Amniotic epithelial cell (primary cell): ENCODE measurements around the gene PURA.

Source experiments
- DNase-seq: peaks from one replicate; pipeline ENCODE4 v3.0.0-alpha.2; 2010; ENCODE audit warnings: low read depth

PURA gene

DNA sequence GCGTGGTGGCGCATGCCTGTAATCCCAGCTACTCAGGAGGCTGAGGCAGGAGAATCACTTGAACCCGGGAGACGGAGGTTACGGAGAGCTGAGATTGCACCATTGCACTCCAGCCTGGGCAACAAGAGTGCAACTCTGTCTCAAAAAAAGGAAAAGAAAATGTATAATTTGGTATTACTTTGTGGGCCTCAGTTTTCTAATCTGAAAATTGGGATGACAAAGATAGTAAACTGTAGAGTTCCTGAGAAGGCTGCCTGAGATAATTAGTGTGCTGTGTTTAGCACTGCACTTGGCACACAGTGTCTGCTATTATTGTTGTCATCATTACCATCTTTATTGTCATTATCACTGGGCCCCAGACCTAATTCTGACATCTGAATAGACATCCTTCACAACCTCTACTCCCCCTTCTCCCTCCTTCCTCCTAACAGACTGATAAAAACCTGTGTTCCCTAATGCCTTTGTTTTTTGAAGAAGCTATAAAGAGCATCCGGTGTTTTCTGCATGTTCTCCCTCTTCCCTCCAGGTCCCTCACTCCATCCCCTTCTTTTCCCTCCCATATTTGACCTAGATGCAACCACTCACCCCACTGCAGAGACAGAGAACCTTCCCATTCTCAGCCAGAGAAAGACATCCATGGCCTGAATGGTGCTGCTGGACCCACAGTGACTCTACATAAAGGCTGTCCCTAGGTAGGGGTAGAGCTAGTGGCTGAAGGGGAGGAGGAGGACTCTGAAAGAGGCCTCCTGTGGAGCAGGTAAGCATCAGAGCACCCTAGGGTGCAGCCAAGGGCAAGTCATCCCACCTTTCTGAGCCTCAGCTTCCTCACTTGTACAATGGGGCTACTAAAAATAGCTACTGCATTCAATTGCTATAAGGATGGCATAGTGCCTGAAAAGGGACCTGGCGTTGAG lies 45.4 kb downstream of the PURA start:
- no peak for DNase-seq

GRCh38 chr5:140162275-140162674 lies 48.4 kb downstream of the PURA start:
- DNase-seq, result no peak

- DNase-seq, result no peak
Observed at GRCh38 chr5:140162781-140163180, 48.9 kb downstream of the PURA start.

GRCh38 chr5:140165101-140165922 lies 51.4 kb downstream of the PURA start:
- DNase-seq, result no peak

DNA sequence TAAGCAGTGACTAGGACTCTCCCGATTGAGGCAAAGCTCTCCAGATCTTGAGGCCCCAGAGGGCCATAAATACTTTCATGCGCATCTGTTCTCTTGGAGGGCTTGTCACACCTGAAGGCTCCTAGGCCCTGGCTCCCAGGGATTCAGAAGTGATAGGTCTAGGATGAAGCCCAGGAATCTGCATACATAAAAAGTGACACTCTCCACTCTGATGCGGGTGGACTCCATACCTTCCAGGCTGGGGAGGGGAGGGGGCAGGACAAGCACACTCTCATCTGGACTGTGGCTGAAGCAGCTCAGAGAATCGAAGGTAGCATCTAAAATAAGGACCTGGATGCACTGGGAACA lies 52.0 kb downstream of the PURA start:
- DNase-seq, result no peak

DNA sequence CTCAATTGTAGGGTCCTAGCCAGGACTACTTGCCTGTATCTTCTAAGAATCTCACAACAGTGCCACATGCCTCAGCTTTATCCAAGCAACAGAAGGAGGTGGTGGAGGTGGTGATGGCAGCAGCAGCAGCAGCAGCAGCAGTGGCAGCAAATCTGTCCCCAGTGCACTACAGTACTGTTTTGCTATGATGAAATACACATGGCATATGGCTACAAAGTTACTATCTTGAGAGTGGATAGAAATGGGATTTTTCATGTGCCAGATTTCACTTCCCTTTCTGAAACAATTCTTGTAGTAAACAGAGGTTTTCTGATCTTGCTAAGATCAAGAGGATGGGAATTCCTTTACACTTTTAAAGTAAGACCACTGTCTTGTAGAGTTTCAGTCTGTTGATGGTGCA lies 53.0 kb downstream of the PURA start:
- DNase-seq, result no peak

DNA sequence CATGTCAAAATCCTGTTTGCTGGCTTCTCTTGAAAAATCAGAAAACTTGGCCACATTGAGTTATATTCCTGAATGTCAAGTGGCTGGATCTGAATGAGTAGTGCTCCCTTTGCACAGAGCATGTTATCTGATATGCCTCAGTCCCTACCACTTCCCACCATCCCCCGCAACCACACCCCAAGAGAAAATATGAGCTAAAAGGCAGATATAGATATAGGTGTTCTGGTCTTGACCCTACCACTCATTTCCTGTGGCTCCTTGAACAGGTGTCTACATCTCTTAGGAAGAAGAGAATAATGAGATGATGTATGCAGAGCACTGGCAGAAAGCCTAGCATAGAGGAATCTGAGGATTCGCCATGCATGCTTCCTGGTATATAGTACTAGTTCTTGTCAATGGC lies 54.5 kb downstream of the PURA start:
- DNase-seq, result no peak

DNA sequence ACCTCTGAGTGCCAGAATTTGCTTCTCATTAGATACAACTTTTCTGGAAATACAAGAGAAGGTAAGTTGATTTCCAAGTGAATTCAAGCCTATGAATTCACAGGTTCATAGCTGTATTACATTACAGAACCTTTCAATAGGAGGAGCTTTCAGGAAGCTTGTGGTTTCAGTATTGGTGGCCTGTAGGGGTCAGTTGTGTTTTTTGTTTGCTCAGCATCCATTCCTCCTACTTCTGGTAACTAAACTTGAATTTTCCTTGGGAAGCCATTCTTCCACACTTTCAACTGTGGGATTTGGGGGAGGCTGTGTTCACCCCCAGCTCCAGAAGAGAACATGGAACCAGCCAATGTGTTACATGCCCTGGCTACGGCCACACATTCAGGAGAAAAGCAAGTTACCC lies 55.5 kb downstream of the PURA start:
- DNase-seq, result peak; percentile 12

GRCh38 chr5:140172483-140172882 lies 58.6 kb downstream of the PURA start:
- DNase-seq, result no peak

GRCh38 chr5:140174014-140174413 lies 60.1 kb downstream of the PURA start:
- no peak for DNase-seq

- DNase-seq, result peak; percentile 90
Observed at GRCh38 chr5:140174465-140175366, 60.8 kb downstream of the PURA start, which contains the start of gene CYSTM1. Gene CYSTM1 (plus strand): TSS chr5:140175188. CDS start chr5:140194466, 19,278 bp downstream.
